GM23338 (cell line): ENCODE measurements around the gene LRP4. TPM values are rescaled to one million over a fixed set of nuclear protein-coding genes. Genes with fewer than 3 reads are reported as not detected.

ENCODE experiments used
- ATAC-seq: fragments of 200-7000 bp; cut with Tn5 transposase; 3 replicates; pipeline ENCODE4 v1.9.1; 2020
- DNase-seq: peaks from one replicate; pipeline ENCODE4 v3.0.0-alpha.2; 2015; ENCODE audit warnings: low spot score
- H2AFZ ChIP-seq: fragments of 200-600 bp; sonication (generic); 2 replicates; pipeline ENCODE4 v1.8.0; 2016; ENCODE audit warnings: antibody characterized with exemption, mild to moderate bottlenecking, moderate library complexity
- H3F3A ChIP-seq: fragments of 200-600 bp; sonication (generic); replicated peaks from 2 replicates; pipeline ENCODE4 v1.8.0; 2017; ENCODE audit warnings: antibody characterized with exemption, mixed run types, low read depth
- H3K27ac ChIP-seq: fragments of 200-600 bp; sonication (generic); 2 replicates; pipeline ENCODE4 v1.6.1; 2016; ENCODE audit warnings: low read depth
- H3K27me3 ChIP-seq: fragments of 200-600 bp; sonication (generic); 2 replicates; pipeline ENCODE4 v1.8.0; 2016; ENCODE audit warnings: mild to moderate bottlenecking, mixed run types, moderate library complexity; ENCODE audit not compliant: insufficient read depth
- H3K36me3 ChIP-seq: fragments of 200-600 bp; sonication (generic); 2 replicates; pipeline ENCODE4 v1.8.0; 2016; ENCODE audit warnings: mild to moderate bottlenecking; ENCODE audit not compliant: insufficient read depth
- H3K4me1 ChIP-seq: fragments of 200-600 bp; sonication (generic); 2 replicates; pipeline ENCODE4 v1.8.0; 2016; ENCODE audit warnings: mild to moderate bottlenecking, moderate library complexity; ENCODE audit not compliant: insufficient read depth
- H3K4me2 ChIP-seq: fragments of 200-600 bp; sonication (generic); 2 replicates; pipeline ENCODE4 v1.7.1; 2017; ENCODE audit warnings: mixed run types
- H3K4me3 ChIP-seq: fragments of 200-600 bp; sonication (generic); 2 replicates; pipeline ENCODE4 v1.6.1; 2016; ENCODE audit warnings: mixed run types
- H3K79me2 ChIP-seq: fragments of 200-600 bp; sonication (generic); replicated peaks from 2 replicates; pipeline ENCODE4 v1.8.0; 2017; ENCODE audit warnings: mild to moderate bottlenecking; ENCODE audit not compliant: insufficient read depth
- H3K9me2 ChIP-seq: fragments of 200-600 bp; sonication (generic); 2 replicates; pipeline ENCODE4 v1.8.0; 2017; ENCODE audit not compliant: insufficient read depth
- H4K20me1 ChIP-seq: fragments of 200-600 bp; sonication (generic); replicated peaks from 2 replicates; pipeline ENCODE4 v1.8.0; 2017; ENCODE audit warnings: mild to moderate bottlenecking; ENCODE audit not compliant: insufficient read depth
- H3K27ac Mint-ChIP-seq: 2 replicates; pipeline ENCODE4 v1.8.0; 2020; ENCODE audit warnings: inconsistent platforms, mild to moderate bottlenecking, moderate library complexity, mixed read lengths
- H3K27me3 Mint-ChIP-seq: 3 replicates; pipeline ENCODE4 v1.8.0; 2022; ENCODE audit warnings: low read depth, mild to moderate bottlenecking, moderate library complexity, mixed read lengths, inconsistent platforms; ENCODE audit not compliant: insufficient read depth, poor library complexity
- H3K36me3 Mint-ChIP-seq: 3 replicates; pipeline ENCODE4 v1.8.0; 2021; ENCODE audit warnings: low read depth, mild to moderate bottlenecking, inconsistent platforms, moderate library complexity, mixed read lengths
- H3K4me1 Mint-ChIP-seq: 3 replicates; pipeline ENCODE4 v1.8.0; 2020; ENCODE audit warnings: mild to moderate bottlenecking, inconsistent platforms, mixed read lengths
- H3K4me3 Mint-ChIP-seq: 3 replicates; pipeline ENCODE4 v1.8.0; 2021; ENCODE audit warnings: moderate library complexity, mild to moderate bottlenecking, inconsistent platforms, mixed read lengths
- H3K9me3 Mint-ChIP-seq: 3 replicates; pipeline ENCODE4 v1.8.0; 2020; ENCODE audit warnings: moderate library complexity, mild to moderate bottlenecking, inconsistent platforms, mixed read lengths
- POLR2AphosphoS5 ChIP-seq: IDR thresholded peaks from 2 replicates; pipeline ENCODE4 v1.6.1; 2016; ENCODE audit warnings: antibody characterized with exemption, low read depth
- STAT1 ChIP-seq: IDR thresholded peaks from one replicate; pipeline ENCODE4 v1.6.1; 2016; ENCODE audit warnings: antibody characterized with exemption; ENCODE audit not compliant: unreplicated experiment
- ZNF114 ChIP-seq: fragments of 250-450 bp; sonication (Bioruptor Pico); IDR thresholded peaks from 2 replicates; pipeline ENCODE4 v1.5.0; 2020; ENCODE audit warnings: mild to moderate bottlenecking, moderate library complexity
- ZNF331 ChIP-seq: fragments of 250-450 bp; sonication (Bioruptor Pico); IDR thresholded peaks from 2 replicates; pipeline ENCODE4 v1.5.0; 2020; ENCODE audit warnings: low read depth, mild to moderate bottlenecking, moderate library complexity
- polyA plus RNA-seq: library from polyadenylated mRNA; unstranded; fragments of >200 nt; fragmentation: Nextera tagmentation; extraction: Ambion mirVana; gene quantifications from 2 replicates; pipeline ENCODE4 v1.2.1, GENCODE V29; 2016
- total RNA-seq: library from RNA; depleted of rRNA; stranded (reverse); fragments of >200 nt; shearing (Covaris generic); gene quantifications from 2 replicates; pipeline ENCODE4 v1.2.3, GENCODE V29; 2014
- TF ChIP-seq, protein P1 (sequence below): fragments of 250-450 bp; sonication (Bioruptor Pico); IDR thresholded peaks from 2 replicates; pipeline ENCODE4 v1.5.0; 2020; ENCODE audit warnings: mild to moderate bottlenecking, moderate library complexity
- TF ChIP-seq, protein P2 (sequence below): IDR thresholded peaks from 2 replicates; pipeline ENCODE4 v1.6.1; 2016; ENCODE audit warnings: antibody characterized with exemption
- TF ChIP-seq, protein P3 (sequence below), 2 experiments: fragments of 200-600 bp in 1 of 2; sonication (generic) in 1 of 2; conservative IDR thresholded peaks; 2 replicates each; pipeline versions ENCODE4 v1.5.1 to v1.6.1; 2016 to 2017; ENCODE audit warnings: antibody characterized with exemption in 2 of 2, low read depth in 2 of 2, mild to moderate bottlenecking in 2 of 2, moderate library complexity in 1 of 2

Gene LRP4
- total and polyA plus RNA-seq, 2 experiments from 2014 or later: 6.0 to 18.4 TPM

DNA sequence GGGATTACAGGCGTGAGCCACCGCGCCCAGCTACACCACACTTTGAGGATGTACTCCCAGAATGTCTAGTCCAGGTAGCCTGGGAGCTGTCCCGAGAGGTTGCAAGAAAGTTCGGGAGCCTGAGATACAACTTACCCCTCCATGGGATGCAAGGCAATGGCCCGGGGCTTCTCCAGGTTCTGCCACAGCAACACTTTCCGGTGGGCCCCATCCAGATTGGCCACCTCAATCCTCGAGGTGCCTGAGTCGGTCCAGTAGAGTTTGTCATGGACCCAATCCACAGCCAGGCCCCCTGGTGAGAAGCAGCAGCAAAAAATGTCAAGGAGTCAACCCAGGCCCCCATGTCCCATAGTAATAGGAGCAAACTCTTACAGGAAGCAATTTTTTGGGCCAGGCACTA is 25.5 kb downstream of the LRP4 start (continued):
- TF ChIP-seq, protein P1, sequence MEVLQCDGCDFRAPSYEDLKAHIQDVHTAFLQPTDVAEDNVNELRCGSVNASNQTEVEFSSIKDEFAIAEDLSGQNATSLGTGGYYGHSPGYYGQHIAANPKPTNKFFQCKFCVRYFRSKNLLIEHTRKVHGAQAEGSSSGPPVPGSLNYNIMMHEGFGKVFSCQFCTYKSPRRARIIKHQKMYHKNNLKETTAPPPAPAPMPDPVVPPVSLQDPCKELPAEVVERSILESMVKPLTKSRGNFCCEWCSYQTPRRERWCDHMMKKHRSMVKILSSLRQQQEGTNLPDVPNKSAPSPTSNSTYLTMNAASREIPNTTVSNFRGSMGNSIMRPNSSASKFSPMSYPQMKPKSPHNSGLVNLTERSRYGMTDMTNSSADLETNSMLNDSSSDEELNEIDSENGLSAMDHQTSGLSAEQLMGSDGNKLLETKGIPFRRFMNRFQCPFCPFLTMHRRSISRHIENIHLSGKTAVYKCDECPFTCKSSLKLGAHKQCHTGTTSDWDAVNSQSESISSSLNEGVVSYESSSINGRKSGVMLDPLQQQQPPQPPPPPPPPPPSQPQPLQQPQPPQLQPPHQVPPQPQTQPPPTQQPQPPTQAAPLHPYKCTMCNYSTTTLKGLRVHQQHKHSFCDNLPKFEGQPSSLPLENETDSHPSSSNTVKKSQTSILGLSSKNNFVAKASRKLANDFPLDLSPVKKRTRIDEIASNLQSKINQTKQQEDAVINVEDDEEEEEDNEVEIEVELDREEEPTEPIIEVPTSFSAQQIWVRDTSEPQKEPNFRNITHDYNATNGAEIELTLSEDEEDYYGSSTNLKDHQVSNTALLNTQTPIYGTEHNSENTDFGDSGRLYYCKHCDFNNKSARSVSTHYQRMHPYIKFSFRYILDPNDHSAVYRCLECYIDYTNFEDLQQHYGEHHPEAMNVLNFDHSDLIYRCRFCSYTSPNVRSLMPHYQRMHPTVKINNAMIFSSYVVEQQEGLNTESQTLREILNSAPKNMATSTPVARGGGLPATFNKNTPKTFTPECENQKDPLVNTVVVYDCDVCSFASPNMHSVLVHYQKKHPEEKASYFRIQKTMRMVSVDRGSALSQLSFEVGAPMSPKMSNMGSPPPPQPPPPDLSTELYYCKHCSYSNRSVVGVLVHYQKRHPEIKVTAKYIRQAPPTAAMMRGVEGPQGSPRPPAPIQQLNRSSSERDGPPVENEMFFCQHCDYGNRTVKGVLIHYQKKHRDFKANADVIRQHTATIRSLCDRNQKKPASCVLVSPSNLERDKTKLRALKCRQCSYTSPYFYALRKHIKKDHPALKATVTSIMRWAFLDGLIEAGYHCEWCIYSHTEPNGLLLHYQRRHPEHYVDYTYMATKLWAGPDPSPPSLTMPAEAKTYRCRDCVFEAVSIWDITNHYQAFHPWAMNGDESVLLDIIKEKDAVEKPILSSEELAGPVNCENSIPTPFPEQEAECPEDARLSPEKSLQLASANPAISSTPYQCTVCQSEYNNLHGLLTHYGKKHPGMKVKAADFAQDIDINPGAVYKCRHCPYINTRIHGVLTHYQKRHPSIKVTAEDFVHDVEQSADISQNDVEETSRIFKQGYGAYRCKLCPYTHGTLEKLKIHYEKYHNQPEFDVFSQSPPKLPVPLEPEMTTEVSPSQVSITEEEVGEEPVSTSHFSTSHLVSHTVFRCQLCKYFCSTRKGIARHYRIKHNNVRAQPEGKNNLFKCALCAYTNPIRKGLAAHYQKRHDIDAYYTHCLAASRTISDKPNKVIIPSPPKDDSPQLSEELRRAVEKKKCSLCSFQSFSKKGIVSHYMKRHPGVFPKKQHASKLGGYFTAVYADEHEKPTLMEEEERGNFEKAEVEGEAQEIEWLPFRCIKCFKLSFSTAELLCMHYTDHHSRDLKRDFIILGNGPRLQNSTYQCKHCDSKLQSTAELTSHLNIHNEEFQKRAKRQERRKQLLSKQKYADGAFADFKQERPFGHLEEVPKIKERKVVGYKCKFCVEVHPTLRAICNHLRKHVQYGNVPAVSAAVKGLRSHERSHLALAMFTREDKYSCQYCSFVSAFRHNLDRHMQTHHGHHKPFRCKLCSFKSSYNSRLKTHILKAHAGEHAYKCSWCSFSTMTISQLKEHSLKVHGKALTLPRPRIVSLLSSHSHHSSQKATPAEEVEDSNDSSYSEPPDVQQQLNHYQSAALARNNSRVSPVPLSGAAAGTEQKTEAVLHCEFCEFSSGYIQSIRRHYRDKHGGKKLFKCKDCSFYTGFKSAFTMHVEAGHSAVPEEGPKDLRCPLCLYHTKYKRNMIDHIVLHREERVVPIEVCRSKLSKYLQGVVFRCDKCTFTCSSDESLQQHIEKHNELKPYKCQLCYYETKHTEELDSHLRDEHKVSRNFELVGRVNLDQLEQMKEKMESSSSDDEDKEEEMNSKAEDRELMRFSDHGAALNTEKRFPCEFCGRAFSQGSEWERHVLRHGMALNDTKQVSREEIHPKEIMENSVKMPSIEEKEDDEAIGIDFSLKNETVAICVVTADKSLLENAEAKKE (CRISPR knock-in tag): no peak
- no peak for TF ChIP-seq ZNF114 (CRISPR knock-in tag)

DNA sequence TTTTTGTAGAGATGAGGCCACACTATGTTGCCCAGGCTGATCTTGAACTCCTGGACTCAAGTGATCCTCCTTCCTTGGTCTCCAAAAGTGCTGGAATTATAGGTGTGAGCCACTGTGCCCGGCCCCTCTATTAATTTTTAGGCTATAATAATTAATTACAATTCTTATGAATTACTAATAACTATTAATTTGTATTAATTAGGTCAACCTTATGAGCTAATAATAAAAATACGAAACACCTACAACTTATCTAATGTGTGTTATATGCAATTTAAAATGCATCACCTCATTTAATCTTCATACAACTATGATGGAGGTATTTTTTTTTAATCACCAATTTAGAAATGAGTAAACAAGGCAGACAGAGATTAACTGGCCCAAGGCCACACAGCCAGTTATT is 26.2 kb downstream of the LRP4 start:
- Mint-ChIP-seq H3K27me3 (no peaks in the 10 kb centered on the region), H3K27ac (no peak overlapping the region), H3K4me1 (peaks cover 2% of the 10 kb centered on the region; the same call in 1 of the 3 replicates), H3K36me3 (peaks cover 56% of the 10 kb centered on the region), H3K9me3 (no peaks in the 10 kb centered on the region), H3K4me3 (no peak overlapping the region)
- Histone ChIP-seq H3K4me3 (no peak overlapping the region), H3K27ac (no peak overlapping the region), H3F3A (no peaks in the 10 kb centered on the region), H3K36me3 (peaks cover 16% of the 10 kb centered on the region; the same call in 1 of the 2 replicates), H2AFZ (no peak overlapping the region), H3K9me2 (no peaks in the 10 kb centered on the region), H4K20me1 (no peaks in the 10 kb centered on the region; the same call in 1 of the 2 replicates), H3K4me2 (no peak overlapping the region), H3K79me2 (no peaks in the 10 kb centered on the region), H3K27me3 (no peaks in the 10 kb centered on the region), H3K4me1 (no peaks in the 10 kb centered on the region)
- ATAC-seq: no peak
- DNase-seq: no peak
- TF ChIP-seq, protein P1 (CRISPR knock-in tag): no peak
- TF ChIP-seq, protein P2, sequence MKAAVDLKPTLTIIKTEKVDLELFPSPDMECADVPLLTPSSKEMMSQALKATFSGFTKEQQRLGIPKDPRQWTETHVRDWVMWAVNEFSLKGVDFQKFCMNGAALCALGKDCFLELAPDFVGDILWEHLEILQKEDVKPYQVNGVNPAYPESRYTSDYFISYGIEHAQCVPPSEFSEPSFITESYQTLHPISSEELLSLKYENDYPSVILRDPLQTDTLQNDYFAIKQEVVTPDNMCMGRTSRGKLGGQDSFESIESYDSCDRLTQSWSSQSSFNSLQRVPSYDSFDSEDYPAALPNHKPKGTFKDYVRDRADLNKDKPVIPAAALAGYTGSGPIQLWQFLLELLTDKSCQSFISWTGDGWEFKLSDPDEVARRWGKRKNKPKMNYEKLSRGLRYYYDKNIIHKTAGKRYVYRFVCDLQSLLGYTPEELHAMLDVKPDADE: no peak
- TF ChIP-seq POLR2AphosphoS5: no peak
- TF ChIP-seq, protein P3, sequence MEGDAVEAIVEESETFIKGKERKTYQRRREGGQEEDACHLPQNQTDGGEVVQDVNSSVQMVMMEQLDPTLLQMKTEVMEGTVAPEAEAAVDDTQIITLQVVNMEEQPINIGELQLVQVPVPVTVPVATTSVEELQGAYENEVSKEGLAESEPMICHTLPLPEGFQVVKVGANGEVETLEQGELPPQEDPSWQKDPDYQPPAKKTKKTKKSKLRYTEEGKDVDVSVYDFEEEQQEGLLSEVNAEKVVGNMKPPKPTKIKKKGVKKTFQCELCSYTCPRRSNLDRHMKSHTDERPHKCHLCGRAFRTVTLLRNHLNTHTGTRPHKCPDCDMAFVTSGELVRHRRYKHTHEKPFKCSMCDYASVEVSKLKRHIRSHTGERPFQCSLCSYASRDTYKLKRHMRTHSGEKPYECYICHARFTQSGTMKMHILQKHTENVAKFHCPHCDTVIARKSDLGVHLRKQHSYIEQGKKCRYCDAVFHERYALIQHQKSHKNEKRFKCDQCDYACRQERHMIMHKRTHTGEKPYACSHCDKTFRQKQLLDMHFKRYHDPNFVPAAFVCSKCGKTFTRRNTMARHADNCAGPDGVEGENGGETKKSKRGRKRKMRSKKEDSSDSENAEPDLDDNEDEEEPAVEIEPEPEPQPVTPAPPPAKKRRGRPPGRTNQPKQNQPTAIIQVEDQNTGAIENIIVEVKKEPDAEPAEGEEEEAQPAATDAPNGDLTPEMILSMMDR (conservative IDR thresholded peaks at IDR 0.05; ENCODE audit: low read depth in 2 of 2): no peak
- no peak for TF ChIP-seq ZNF331 (CRISPR knock-in tag)
- TF ChIP-seq STAT1: no peak
